Stimulated activated CD8-positive, alpha-beta memory T cell treated with anti-CD3 and anti-CD28 coated beads, Interleukin-4, amount 100 ng/mL, for 24 hours (primary cell): ENCODE data around the gene KIF26B.

Source experiments
- DNase-seq: peaks from one replicate; pipeline ENCODE4 v3.0.0-alpha.2; 2020; ENCODE audit warnings: low read depth

The KIF26B gene

DNA sequence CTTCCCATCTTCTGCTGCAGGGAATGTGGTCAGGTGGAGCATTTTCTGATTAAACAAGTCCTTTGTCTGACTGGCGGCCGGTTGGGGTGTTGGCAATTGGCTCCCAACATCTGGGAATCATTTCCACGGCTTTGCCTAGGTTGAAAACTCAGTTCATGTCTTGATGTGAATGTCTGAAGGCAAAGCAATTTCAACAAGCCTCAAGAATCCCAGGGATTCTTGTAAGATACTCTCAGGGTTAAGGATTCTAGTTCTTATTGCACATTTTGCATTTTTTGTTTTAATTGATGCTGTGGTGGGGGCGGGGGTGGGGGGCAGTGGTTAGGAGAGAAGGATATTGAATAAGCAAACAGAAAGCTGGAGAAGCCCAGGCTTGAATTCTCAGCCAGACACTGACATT lies 273.9 kb downstream of the KIF26B start:
- DNase-seq: no peak

DNA sequence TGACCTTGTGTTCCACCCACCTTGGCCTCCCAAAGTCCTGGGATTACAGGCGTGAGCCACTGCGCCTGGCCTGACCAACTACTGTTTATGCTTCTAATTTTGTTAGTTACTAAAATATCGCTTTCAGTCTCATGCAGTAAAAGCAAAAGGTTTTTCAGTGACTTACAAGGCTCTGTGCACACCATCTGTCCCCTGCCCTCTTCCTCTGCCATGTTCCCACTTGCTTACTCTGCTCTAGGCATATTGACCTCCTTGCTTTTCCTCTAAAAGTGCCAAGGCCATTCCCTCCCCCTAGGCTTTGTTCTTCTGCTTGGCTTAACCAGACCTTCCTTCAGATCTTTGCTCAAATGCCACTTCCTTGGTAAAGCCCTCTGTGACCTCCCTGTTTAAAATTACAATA lies 276.9 kb downstream of the KIF26B start:
- no peak for DNase-seq

DNA sequence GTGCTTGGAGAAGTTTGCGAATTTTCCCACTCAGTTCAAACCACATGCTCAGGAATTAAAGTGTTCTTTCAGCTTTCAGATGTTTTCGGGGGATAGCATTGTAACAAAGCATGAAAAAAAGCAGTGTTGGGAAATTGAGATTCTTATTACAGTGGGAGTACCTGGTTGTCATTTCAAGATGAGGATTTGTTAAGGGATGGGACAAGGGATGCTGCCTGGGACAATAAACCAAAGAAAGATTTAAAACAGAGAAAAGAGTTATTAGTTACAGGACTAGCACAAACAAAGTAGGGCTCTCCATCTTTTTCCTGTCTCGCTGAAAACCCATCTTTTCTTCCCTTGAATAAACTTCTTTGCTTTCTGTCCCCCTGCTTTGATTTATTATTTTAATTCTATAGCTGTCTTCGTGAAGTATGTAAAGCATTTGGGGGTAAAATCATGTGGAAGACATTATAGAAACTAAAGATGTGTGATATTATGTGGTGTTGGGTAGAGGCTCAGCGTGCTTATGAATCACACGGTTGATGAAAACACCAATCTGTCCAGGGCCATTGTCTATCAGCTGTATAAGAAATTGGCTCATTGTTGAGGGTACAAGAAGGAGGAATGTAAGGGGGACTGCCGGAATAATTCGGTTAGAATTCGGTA lies 277.6 kb downstream of the KIF26B start:
- no peak for DNase-seq

DNA sequence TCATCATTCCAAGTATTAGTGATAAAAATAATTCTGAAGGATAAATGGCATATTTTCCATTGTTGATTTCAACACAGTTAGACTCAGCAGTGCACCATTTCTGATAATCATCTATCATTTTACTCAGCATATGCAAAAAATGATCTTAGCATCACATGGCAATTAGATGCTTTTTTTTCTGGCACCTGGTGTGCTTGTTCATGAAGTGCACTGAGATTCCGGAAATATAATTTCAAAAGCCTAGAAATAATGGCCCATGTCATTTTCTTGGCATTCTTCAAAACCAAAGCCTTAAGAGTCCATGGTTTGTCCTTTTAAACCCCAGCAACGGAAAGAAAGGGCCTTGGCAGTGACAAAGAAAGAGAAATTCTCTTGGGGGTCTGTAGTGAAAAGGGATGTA lies 278.8 kb downstream of the KIF26B start:
- DNase-seq: no peak

DNA sequence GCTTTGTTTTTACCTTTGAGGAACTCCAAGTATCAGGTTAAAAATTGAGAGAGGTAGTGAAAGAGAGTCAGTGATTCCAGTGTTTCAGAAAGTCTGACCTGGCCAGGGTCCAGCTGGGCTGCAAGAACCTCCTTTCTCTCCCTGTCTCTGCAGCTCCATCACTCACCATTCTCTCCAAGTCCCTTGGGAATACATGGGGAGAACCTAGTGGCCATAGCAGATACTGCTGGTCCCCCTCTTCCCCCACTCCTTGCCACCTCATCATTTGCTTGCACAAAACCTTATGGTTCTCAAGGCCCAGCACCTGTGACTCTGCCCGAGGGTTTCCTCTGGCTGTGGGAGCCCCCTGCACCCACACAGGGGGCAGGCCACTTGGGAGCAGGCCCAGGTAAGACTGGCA lies 279.5 kb downstream of the KIF26B start:
- DNase-seq: no peak

DNA sequence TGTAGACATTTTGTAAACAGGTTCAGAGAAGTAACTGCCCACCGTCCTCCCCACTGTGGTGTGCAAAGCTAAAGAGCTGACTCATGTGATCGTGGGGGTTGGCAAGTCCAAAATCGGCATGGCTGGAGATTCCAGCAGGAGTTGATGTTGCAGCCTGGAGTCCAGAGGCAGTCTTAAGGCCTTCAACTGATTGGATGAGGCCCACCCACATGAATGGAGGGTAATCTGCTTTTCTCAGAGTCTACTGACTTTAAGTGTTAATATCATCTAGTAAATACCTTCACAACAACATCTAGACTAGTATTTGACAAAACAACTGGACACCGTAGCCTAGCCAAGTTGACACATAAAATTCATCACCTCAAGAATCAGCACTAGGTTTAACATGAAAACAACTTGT lies 281.6 kb downstream of the KIF26B start:
- DNase-seq: no peak

DNA sequence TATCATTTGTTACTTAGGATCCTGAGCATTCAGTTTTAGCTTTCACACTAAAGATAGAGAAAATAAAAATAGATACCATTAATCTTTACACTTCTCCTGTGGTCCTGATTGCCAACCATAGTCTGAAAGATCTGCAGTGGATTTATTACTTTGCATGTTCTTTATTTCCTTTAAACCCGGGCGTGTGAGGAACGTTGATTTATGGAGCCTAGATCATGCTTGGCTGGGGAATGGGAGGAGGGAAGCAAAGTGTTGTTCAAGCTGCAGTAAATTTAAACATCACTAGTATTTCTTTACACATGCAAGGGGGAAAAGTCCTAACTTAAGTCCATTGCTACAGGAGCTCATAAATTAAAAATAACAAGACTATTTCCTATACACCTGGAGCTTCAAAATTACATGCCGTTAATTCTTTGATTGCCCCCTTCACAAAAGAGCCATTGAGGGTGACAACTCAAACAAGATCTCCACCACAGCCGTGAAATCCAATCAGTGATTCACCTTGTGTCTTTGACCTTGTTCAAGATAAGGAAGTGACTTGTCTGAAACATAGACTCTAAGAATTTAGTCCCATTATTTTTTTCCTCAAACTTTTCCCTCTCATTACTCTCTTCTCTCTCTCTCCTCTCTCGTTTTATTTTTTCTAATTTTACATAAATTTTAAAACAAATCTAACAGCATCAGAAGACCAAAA lies 282.7 kb downstream of the KIF26B start:
- no peak for DNase-seq

DNA sequence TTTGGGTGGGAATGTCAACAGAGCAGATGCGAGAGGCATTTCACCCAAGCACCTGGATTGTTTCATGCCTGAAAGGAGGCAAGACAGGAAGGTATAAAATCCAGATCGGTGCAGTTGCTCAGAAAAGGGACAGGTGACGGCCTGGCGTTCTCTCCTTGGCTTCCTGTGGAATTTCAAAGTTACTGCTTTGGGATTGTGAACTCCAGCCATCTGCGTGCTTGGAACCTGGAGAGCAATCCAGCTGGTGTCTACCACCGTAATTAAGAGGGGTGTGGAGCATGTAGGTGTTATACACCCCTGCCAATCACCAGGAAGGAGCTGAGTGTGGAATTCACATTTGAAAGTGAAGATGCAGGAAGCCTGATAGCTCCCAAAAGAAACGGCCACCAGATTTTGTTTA lies 286.1 kb downstream of the KIF26B start:
- no peak for DNase-seq

DNA sequence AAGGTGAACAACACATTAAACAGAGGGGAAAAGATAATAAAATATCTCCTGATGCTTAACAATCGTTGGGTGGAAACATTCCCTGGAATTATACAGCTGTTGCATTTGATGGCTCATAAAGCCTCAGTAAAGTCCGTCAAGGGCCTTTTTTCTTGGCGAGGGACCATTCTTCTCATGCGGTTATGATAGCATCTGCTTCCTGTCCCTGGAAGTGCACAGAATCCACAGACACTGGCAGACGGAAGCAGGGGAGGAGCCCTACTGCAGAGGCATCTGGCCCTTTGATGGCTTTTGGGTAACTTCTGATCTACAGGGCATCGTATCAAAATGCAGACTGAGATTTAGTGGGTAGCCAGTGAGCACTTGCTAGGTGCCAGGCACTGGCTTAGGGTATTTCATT lies 286.9 kb downstream of the KIF26B start:
- no peak for DNase-seq

DNA sequence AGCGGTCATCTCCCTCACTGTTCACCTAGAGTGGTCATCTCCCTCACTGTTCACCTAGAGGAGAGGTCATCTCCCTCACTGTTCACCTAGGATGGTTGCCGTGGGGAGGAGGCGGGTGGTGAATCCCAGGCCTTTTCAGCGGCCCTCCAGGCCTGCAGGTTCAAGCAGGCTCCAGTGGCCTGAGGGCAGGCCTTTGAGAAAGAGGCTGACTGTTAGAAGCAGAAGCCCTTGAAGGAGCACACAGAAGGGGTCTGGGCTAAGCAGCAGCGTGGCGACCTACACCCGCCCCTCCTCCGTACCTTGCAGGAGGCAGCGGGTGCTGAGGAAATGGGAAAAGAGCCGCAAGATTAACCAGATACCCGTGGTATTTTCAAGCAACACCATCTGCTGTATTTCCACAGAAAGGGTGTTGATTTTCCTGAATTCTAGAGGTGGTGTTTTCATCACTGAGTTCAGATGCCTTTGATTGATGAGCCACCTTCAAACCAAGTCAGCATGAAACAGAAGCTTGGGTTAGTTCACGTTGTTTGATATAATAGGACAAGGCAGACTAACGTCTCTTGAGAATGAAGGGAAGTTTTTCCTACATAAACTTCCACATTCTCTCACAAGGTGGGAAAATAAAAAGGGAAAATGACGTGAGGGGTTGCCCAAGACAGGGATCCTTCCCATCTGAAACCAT lies 289.5 kb downstream of the KIF26B start:
- no peak for DNase-seq

DNA sequence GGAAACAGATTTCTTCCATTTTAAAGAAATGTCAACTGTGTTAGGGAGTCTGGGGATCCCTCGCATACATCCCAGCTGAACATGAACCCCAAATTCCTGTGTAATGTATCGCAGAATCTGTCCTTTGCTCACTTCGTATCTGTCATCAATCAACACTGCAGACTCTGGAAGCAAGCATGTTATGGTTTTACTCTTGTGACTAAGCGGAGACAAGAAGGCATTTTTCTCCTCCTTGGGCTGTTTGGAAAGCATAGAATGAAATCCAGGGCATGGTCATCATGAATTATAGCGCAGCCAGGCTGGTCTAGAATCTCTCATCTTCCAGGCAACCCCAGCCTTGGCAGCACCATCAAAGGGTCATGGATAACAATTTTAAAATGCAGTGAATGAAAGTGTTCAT lies 290.2 kb downstream of the KIF26B start:
- no peak for DNase-seq

DNA sequence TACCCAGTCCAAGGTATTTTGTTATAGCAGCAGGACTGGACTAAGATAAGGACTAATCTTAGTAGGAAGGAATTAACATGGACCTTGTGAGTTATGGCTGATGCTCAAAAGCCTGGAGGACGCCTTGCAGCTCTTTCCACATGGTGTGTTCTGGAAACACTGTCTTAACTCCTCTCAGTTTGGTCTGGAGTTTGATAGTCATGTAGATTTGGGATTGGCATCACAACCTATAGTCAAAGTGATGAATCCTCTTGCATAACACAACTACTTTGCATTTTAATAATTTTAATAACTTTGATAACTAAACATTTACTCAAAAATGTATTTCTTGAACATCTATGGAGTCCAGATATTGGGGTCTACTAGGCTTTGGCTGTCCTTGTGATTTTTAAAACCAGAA lies 293.7 kb downstream of the KIF26B start:
- DNase-seq: no peak

DNA sequence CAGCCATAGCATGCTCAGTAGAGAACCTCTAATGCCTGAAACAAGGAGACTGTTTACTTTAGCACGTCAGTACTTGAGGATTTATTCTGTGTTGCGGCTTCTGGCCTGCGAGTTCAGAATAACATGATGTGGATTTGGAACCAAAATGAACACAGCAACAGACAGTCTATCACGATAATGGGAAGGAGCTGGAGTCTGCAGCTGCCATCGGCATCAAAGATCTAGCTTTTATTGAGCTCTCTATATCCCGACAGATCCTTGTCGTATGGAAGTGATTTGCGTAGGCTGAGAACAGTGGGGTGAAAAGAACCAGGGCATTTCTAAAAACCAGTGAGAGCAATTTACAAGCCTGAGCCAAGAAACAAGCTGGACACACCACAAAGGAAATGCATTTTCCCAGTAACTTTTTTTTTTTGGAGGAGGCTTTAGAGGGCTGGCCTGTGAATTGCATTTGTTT lies 294.2 kb downstream of the KIF26B start:
- DNase-seq: no peak

DNA sequence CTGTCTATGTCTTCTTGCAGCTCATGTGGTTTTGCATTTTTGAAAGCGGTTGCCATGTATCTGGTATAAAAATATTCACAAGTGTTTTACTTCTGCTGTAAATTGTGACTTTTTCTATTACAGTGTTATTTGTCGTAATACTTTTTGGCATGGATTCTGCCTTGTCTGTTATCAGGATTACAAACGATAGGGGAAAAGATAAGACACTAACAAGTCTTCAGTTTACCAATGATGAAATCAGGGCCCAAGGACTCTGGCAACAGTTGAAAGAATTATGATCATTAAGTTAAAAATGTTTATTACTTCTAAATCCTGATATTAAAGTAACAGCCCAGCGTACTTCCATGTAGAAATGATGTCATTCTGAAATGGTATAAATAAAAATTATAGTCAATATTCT lies 298.8 kb downstream of the KIF26B start:
- no peak for DNase-seq

DNA sequence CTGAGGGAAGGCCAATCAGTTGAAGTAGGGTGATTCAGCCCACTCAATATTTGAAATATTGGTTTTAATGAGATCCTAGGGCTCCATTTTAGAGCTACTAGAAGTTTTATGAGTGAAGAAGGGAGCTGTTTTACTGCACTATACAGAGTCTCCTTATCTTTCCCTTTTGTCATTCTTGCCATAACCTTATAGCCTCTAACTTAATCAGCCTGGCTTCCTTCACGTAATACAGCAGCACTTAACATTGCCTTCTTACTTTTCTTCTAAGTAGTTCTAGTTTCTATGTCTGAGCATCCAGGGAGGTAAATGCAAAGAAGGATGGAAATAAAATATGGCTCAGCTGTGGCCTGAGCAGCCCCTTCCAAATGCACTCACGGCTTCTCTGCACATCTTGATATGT lies 299.3 kb downstream of the KIF26B start:
- DNase-seq: no peak

DNA sequence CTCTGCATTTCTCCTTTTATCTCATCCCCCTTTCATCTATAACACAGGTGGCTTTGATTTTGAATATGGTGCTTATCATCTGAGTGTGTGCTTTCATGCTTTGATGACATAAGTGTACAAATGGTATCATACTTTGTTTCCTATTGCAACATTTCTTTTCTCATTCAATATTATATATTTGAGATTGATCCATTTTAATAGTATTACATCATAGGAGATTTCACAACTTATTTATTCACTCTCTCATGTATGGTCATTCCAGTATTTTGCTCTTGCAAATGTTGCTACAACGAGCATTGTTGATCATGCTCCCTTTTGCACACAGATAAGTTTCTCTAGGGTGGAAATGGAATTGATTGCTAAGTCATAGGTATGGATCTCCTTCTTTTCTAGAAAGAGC lies 302.8 kb downstream of the KIF26B start:
- DNase-seq: no peak

DNA sequence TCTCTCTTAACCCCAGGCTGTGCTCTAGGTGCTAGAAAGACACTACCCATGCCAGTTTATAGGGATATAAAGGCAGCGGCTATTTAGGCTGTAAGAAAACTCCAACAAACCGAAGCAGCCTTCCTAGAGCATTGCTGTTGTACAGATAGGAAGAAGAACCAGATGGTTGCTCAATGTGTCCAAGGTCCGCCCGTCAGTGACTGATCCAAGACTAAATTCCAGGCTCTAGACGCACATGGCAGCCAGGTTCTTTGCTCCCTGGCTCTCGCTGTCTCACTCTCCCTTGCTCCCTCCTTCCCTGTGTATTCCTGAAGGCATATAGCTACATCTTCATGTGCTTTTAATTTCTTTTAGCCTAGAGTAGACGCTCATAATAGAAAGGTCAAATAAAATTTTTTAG lies 303.4 kb downstream of the KIF26B start:
- DNase-seq: no peak

DNA sequence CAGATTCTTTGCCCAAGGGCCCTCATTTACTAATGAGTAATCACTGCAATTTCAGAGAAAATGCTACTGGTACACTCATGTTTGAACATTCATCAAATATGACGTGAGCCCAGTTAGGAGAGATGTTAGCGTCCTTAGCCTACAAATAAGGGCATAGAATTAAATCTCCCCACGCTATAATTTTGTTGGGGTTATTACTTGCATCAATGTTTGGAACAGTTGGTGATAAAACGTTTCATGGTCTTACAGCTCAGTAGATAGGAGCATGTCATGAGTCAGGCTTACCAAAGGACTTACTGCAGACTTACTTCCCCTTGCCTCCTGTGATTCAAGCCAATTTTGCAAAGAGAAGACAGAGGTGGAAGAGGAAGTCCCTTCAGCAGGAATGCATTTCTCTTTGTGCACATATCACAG lies 304.0 kb downstream of the KIF26B start:
- DNase-seq: no peak

DNA sequence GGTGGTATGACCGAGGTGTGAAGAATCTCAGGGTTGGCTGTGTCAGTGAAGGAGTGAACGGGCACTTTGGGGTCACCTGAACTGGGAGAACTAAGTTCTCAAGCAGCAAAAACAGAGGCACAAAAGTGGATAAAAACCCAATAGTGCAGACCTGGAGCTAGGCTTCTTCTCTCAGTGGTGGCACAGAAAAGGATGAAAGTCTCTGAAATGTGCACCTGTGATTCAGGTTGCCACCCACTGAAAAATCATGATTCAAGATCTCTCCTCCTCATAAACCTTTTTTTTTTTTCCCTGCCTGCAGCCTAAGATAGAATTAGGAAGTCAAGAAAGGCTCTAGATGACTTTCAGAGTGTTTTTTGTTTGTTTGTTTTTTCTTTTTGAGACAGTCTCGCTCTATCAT lies 304.8 kb downstream of the KIF26B start:
- DNase-seq: no peak

DNA sequence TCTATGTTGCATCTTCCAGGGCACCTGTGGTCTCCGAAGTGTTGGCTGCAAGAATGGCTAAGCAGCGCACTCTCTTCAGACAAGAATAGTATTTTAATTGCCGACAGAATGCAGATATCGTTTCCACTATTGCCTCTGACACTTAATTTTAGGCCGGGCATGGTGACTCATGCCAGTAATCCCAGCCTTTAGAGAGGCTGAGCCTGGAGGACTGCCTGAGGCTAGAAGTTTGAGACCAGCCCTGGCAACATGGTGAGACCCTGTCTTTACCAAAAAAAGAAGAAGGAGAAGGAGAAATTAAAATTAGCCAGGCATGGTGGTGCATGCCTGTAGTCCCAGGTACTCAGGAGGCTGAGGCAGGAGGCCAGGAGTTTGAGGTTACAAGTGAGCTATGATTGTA lies 306.9 kb downstream of the KIF26B start:
- DNase-seq: no peak

DNA sequence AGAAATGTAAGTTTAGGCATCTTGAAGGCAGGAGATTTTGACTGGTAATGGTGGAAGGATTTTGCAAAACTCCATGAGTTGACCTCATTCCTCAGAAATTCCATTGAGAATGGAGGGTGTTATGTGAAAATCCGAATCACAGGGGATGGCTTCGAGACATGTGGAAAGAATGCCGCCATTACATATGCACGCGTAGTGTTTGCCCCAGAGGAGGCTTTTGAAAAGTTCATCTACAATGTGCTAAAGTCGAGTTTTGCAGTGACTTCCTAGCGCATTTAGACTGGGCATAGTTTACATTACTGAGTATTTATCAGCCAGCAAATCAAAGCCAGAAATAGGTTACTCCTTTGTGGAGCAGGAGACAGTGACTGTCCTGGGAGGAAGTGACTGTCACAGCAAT lies 307.4 kb downstream of the KIF26B start:
- DNase-seq: no peak

DNA sequence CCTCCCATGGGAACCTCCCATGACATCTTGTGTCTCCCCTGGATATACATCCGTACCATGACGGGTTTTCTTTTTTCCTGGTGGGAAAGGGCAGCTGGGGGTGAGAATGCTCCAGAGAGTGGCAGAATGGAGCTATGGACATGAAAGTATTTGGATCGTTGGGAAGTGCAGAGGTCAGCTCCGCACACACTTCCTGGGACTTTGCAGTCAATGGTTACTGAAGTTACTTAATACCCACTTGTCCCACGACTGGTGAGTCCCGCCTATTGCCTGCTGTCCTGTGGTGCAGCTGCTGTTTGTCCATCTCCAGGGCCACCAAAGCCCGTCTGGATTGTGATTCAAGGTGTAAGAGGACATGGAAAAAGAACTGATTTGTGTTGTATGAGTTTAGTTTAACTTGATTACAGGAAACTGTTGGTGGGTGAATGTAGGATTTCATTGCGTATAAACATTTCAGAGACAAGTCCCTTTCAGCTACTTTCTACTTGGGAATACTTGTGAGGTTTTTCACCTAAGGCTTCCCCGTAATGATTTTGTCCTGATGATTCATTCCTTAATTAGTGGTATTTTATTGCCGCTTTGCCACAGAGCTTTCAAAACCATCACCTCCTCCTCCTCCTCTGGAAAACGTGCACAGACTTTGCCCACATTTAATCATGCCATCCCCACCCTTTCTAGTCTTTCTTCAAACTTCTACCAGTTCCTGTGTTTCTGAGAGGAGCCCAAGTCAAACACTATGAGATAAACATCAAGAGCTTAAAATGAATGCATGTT lies 308.8 kb downstream of the KIF26B start:
- DNase-seq: no peak

DNA sequence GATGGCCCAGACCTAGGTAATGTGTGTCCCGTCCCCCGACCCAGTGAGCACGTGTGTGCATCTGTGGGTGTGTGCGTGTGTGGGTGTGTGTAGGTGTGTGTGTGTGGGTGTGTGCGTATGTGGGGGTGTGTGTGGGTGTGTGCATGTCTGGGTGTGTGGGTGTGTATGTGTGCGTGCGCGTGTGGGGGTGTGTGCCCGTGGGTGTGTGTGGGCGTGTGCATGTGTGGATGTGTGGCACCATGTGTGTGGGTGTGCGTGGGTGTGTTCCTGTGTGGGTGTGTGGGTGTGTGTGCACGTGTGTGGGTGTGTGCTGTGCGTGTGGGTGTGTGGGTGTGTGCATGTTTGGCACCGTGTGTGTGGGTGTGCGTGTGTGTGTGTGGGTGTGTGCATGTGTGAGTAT lies 309.5 kb downstream of the KIF26B start:
- DNase-seq: no peak
